Stimulated activated CD8-positive, alpha-beta memory T cell treated with anti-CD3 and anti-CD28 coated beads, Interleukin-7, amount 100 ng/mL, for 24 hours (primary cell): ENCODE results near the gene LMBR1.

Source experiments
- DNase-seq: peaks from one replicate; pipeline ENCODE4 v3.0.0-alpha.2; 2020; ENCODE audit warnings: low read depth

LMBR1 gene

DNA sequence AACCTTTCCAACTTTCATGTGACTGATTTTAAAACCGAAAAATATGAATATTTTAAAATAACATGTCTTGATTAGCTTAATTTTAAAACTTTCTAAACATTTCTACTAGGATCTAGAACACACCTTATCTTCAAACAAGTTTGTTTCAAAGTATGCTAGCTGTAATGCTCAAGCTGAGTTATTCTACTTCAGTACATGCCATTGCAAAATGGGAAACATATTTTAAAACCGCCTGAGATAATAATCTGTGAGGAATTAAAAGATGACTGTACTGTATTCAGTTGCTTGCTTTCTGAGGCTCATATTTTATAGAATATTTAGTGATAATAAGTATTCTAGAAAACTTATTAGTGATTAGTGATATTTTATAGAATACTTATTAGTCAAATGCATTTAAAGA lies 99.6 kb downstream of the LMBR1 start:
- DNase-seq: no peak

DNA sequence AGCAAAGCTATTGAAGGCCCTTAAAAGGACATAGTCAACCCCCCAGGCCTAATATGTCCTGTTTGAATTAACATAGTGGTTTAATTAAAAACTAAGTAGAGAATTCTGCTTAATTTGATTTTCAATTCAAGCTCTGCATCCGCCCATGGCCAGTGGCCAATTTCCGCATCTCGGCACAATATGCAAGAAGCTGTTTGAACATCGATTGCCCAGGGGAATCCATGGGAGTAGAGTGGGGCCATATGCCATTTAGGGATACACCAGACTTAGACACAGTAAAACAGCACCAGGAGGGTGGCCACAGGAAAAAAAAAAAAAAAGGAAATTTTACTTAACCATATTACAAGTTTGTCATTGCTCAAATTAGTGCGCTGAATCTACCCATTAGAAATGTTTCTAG lies 100.4 kb downstream of the LMBR1 start:
- no peak for DNase-seq

GRCh38 chr7:156791241-156791640 lies 101.7 kb downstream of the LMBR1 start:
- no peak for DNase-seq

- no peak for DNase-seq
Observed at GRCh38 chr7:156790264-156790663, 102.7 kb downstream of the LMBR1 start.

DNA sequence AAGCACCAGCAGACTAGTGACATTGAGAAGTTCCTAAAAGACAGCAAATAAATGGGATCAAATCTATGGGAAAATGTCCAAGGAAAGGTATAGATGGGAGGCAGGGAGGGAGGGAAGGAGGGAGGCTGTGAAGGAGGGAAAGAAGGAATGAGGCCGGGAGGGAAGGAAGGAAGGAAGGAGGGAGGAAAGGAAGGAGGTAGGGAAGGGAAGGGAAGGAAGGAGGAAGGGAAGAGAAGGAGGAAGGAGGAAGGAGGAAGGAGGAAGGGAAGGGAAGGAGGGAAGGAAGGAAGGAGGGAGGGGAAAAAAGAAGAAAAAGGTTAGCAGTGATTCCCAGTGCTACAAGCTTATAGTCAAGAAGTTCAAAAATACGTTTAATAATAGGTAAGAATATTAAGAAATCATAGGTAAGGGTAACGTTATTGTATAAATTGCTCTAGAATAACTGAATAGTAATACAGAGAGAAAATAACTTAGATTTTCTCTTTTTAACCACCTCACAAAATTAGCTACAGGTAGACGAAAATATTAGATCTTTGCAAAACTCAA lies 106.9 kb downstream of the LMBR1 start:
- no peak for DNase-seq

DNA sequence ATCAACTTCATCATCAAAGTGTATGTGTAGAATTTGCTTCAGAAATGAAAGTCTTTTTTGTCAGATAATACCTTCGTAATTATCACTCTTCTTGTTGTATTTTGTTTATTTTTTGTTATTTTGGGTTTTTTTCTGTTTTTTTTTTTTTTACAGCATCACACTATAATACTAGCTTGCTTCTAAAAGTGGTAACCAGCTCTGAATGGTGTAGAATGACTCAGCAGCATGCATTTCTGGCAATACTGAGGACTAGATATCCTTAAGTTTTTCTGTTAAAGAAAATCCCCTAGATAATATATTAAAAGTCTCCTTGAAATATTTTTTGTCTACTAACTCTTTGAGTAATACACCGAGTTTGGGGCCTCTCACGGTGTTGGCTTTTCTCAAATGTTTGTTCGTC lies 109.1 kb downstream of the LMBR1 start:
- no peak for DNase-seq

GRCh38 chr7:156781972-156782371 lies 111.0 kb downstream of the LMBR1 start:
- DNase-seq: no peak

GRCh38 chr7:156780724-156781455 lies 112.1 kb downstream of the LMBR1 start:
- DNase-seq: no peak

DNA sequence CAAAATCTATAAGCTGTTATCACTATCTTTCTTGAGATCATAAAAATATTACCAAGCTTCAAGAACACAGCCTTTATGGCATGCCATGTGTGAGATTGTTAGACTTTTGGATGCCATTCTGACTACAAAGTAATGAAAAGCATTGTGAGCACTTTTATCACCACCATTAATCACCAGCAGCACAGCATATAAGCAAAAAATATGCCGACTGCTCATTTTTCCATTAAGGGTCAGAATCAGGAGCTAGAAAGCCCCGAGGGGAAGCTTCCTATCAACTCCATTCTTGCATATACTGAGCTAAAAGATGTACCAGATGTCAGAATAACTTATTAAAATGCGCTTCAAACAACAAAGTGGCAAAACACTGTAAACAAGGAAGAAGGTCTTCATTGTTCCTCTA lies 114.3 kb downstream of the LMBR1 start:
- no peak for DNase-seq

- no peak for DNase-seq
Observed at GRCh38 chr7:156778201-156778600, 114.8 kb downstream of the LMBR1 start.

DNA sequence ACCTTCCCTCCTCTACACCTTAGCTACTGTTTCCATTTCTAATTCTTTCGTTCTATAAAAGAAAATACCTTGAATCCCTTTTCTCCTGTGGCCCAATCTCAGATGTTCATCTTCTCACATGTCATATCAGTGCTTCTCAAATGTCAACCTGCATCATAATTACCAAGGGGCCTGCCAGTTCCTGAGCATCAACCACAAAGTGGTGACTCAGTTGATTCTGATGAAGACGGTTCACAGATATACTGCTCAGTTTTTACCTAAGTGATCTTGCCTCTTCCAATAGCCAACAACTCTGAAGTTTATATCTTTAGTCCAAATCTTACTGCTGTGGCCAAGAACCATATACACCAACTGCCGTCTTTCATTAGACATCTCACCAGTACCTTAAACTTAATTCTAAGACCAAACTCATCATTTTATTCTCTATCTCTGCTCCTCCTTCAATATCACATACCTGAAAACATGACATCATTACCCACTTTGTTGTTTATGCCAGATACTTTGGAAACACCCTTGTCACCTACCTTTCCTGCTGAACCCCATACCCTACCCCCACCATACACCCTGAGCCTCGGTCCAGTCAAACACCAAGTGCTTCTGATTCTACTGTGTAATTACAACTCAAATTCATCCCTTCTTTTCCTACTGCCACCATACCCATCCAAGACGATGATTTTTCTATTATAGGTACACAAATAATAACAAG lies 115.5 kb downstream of the LMBR1 start:
- no peak for DNase-seq

- DNase-seq: no peak
Observed at GRCh38 chr7:156776527-156776926, 116.5 kb downstream of the LMBR1 start.

GRCh38 chr7:156773966-156774365 lies 119.0 kb downstream of the LMBR1 start:
- no peak for DNase-seq

DNA sequence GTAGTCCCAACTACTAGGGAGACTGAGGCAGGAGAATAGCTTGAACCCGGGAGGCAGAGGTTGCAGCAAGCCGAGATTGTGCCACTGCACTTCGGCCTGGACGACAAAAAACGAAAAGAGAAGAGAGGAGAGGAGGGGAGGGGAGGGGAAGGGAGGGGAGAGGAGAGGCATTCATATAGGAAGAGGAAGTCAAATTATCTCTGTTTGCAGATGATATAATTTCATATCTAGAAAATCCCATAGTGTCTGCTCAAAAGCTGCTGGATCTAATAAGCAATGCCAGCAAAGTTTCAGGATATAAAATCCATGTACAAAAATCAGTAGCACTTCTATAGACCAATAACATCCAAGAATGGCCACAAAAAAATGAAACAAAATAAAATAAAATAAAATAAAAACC lies 120.3 kb downstream of the LMBR1 start:
- no peak for DNase-seq

DNA sequence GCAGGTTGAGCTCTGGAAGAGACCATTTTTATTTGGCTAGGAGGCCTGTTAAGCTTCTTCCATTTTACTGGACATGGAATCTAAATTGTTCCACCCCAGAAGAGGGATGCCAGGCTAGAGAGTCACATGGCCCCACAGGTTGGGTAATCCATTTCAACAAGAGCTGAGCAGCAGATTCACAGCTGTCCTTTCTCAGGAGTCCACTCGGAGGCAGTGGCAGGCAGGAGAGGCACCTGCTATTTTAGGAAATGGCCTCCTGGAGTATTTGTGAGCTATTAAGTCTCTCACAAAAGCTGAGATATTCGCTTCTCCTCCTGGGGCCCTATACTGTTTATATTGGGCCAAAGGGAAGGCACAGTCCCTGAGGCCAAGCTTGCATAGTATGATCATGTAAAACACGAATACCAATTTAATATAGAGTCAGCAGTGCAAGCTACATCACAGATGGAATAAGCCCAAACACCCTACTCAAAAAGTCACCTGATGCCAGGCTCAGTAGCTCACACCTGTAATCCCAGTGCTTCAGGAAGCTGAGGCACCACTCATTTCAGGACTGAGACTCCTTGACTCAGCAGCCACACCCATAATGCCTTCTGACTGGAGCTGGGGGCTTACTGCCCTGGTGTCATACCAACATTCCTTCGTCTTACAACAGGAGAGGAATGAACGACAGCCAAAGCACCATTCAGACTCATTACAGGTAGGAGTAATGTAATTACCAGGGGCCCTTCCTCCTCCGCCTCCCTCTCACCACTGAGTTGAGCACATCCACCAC lies 124.1 kb downstream of the LMBR1 start:
- no peak for DNase-seq

- DNase-seq: no peak
Observed at GRCh38 chr7:156766666-156767065, 126.3 kb downstream of the LMBR1 start.

GRCh38 chr7:156765901-156766656 lies 126.9 kb downstream of the LMBR1 start:
- no peak for DNase-seq

DNA sequence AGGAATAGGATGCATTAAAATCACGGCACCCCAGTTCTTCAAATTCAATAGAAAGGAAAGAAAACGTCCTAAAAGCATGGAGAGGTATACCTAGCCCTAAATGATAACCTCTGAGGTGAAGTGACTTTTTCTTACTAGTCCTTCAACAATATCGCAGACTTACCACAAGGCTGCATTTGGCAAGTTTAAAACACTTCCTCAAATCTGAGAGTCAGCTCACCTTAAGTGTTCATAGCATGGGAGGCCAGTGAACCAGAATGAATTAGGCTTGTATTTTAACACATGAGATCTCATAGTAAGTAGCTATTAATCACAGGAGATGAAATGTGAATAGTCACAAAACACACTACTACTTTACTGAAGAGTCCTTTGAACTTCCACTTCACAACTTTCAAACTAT lies 128.2 kb downstream of the LMBR1 start:
- DNase-seq: no peak

DNA sequence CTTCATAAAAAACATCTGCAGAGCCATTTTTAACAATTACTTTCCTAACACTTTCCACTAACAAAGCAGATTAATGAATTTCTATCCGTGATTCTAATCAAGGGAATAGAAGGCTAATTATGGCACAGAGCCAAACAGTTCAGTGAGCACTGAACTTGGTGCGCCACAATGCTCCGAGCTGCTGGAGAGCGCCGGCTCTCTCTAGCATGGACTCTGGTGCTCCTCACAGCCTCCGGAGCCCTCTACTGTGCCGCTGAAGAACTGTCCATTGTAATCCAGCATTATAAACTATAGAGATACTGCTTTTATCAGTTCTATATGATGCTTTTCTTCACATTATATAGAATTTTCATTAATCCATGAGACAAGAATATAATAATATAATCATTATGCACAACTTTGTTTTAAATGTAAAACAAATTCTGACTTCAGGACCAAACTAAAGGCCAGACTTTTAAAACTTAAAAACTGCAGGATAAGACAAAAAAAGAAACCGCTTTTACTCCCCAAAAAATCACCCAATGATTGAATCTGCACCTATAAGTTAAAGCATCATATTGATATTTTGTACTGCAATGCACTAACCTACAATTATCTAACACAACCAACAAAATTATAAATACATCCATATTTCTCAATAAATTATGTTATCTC lies 128.8 kb downstream of the LMBR1 start:
- DNase-seq: no peak

DNA sequence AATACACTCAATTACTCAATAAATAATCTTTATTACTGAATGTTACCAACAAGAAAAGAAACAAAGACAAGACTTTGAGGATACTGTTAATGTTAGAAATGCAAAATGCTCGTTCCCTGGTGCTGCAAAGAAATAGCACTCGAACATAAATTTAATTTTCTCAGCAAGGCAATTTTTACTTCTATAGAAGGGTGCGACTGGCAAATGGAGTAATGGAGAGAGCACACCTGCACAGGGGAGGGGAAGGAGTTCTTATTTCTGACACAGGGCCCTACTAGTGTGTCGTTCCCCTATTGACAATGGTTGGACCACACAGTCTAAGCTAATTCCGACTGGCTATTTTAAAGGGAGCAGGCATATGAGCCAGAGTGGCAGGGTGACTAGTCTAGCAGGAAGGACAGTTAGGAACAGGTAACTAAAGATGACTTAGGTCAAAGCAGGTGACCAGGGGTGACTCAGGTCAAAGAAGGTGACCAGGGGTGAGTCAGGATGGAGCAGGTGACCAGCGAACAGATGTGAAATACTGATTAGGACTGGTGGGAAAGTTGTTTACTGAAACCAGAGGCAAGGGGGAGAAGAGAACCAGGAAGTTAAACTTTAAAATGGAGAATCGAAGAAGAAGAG lies 133.3 kb downstream of the LMBR1 start:
- no peak for DNase-seq

DNA sequence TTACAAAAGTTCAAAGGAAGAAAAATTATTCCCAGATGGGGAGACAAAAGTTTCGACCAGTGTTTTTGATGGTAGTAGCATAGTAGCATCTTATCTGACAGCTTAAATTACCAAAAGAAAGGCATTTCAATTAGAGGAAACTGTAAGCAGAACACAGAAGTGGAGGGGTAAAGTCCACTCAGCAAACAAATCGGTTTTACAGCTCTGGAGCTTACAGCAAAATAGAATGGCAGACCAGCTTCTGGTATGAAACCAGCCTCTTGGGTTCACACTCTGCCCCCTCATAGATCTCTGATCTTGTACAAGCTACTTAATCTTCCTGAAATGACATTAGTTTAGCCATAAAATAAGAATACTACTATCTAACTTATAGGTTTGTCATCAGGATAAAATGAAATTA lies 133.8 kb downstream of the LMBR1 start:
- no peak for DNase-seq
